HS-27A (cell line): ENCODE results near the gene ADAMTSL2.

Experiments used
- DNase-seq: peaks from one replicate; pipeline ENCODE4 v3.0.0-alpha.2; 2012; ENCODE audit warnings: low read depth, missing footprints

Gene ADAMTSL2

GRCh38 chr9:133589454-133590227 lies 55.1 kb downstream of the ADAMTSL2 start:
- DNase-seq = no peak

- DNase-seq = no peak
Observed at GRCh38 chr9:133590231-133590855, 55.8 kb downstream of the ADAMTSL2 start.

- DNase-seq = no peak
Observed at GRCh38 chr9:133591116-133591910, 56.8 kb downstream of the ADAMTSL2 start.

GRCh38 chr9:133591985-133592384 lies 57.5 kb downstream of the ADAMTSL2 start:
- DNase-seq = no peak

GRCh38 chr9:133592731-133593409 lies 58.4 kb downstream of the ADAMTSL2 start:
- DNase-seq = no peak

- DNase-seq = no peak
Observed at GRCh38 chr9:133593587-133594253, 59.2 kb downstream of the ADAMTSL2 start.

GRCh38 chr9:133594310-133594709 lies 59.8 kb downstream of the ADAMTSL2 start:
- DNase-seq = no peak

GRCh38 chr9:133595910-133596309 lies 61.4 kb downstream of the ADAMTSL2 start:
- no peak for DNase-seq

GRCh38 chr9:133597316-133597957 lies 62.9 kb downstream of the ADAMTSL2 start:
- no peak for DNase-seq

GRCh38 chr9:133598978-133599377 lies 64.5 kb downstream of the ADAMTSL2 start:
- no peak for DNase-seq

- no peak for DNase-seq
Observed at GRCh38 chr9:133599470-133600173, 65.1 kb downstream of the ADAMTSL2 start.

GRCh38 chr9:133600739-133601138 lies 66.2 kb downstream of the ADAMTSL2 start:
- no peak for DNase-seq

- DNase-seq = no peak
Observed at GRCh38 chr9:133601746-133602145, 67.2 kb downstream of the ADAMTSL2 start.

GRCh38 chr9:133602277-133602676 lies 67.8 kb downstream of the ADAMTSL2 start:
- DNase-seq = no peak

- DNase-seq = no peak
Observed at GRCh38 chr9:133603135-133603927, 68.8 kb downstream of the ADAMTSL2 start.

- no peak for DNase-seq
Observed at GRCh38 chr9:133604214-133604613, 69.7 kb downstream of the ADAMTSL2 start.

GRCh38 chr9:133604856-133605255 lies 70.4 kb downstream of the ADAMTSL2 start:
- DNase-seq = no peak

- DNase-seq = no peak
Observed at GRCh38 chr9:133605446-133605845, 70.9 kb downstream of the ADAMTSL2 start.

GRCh38 chr9:133605856-133606707 lies 71.6 kb downstream of the ADAMTSL2 start:
- DNase-seq = no peak
